NCI-H1417 (cell line): Measurements from ENCODE around the gene ARMH4.

Experiments used
- DNase-seq, 3 experiments: peaks; one replicate each; lab custom pipeline; 2025; lab: John Stamatoyannopoulos, UW

The ARMH4 gene

DNA sequence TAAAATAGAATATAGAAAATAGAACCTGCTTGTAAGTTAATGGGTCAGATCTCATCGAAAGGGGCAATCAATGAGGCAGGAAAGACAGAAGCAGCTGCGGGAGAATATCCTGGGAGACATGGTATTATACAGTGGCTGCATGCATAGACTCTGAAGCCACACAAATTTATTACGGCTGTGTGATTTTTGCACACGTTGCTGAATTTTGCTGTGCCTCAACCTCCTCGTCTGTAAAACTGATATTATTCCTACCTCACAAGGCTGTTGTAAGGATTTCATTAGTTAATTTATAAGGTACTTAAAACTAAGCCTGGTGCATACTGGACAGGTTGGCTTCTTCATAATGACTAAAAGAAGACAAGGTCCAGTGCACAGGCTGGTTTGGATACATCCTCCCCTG lies 52.3 kb downstream of the ARMH4 start:
- no peak for DNase-seq

DNA sequence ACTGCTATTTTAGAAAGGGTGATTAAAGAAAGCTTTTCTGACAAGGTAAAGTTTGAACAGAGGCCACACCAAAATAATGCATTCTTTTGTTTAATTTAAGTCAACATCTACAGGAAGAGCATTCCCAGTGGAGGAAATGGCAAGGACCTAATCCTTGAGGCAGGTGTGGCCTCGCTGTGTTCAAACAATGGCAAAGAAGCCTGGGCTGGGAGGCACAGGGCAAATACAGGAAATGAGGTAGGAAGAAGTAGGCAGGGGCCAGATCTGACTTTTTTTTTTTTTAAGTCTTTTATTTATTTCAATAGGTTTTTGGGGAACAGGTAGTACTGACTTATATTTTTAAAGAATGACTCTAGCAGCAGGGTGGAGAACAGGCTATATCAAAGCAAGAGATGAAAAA lies 53.5 kb downstream of the ARMH4 start:
- peak in 2 of 3 experiments; percentile 20 to 57 for DNase-seq

DNA sequence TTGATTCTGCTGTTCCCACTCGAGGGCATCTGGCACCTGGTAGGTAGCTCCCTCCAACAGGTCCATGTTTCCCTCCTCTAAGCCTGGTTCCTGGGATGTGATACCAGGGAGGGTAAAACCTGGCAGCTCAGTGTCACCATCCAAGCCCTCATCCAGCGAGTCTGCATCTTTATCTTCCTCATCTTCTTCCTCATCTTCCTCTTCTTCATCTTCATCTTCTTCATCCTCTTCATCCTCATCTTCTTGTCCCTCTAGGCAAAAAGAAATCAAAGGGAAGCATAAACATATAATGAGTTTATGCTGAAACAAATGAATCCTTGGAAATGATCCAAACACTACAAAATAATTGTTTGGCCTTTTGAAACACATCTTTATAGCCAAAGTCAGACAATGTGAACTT lies 55.3 kb downstream of the ARMH4 start:
- DNase-seq, result no peak

DNA sequence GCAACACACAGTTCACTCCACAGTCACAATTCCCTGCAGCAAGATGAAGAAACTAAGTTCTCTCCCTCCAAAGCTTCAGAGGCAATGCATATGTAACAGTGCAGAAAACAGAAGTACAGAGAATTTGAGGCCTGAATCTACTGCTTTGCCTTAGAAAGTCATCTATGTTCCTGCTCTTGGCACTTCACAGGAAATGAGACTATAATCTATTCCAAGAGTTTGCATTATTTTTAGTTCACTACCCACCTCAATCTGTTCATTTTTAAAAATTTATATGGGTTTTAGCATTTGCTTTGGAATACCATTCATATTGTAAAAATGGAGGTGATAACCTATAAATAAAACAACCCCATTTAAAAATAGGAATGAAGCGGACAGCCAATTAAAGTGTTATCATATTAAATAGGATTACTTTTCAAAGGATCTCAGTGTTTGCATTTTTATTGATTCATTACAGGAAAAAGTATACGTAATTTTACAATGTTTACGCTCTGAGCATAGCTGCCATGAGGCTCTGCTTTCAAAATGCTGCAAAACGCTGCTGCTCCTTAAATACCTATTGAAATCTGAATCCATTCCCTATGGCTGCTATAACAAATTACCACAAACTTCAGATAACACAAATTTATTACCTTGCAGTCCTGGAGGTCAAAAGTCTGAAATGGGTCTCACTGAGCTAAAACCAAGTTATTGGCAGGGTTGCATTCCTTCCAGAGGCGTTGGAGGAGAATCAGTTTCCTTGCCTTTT lies 60.0 kb downstream of the ARMH4 start:
- no peak for DNase-seq

DNA sequence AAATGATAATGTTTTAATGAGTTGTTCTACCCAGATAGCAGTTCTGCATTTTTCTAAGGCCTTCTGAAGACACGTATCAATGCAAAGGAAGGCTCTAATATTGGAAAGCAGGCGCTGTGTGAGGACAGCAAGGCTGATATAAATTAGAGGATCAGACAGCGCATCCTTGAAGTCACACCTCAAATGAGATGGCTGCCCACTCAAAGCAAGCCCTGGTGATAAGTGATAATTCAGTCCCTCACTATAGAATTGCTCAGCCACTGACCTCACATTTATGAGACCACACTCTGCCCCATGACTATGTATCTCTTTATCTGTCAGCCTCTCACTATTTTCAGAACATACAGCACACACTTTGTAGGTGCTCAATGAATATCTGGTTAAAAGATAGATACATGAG lies 62.4 kb downstream of the ARMH4 start:
- no peak for DNase-seq

DNA sequence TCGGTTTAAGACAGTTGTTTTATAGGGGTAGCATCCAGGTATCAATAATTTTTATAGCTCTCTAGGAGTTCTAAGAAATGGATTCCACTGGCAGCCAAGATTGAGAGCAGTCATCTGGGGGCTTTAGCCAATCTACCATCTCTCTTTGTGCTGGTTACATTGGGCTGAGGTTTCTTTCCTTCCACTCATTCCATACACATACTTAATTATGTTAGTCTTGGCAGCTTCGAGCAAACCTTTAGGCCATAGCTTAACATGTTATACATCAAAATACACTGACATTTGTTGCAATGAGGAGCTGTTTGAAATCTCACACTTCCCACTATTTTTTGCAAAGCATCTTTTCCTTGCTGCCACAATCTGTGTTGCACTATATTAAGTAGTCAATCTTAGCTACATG lies 63.1 kb downstream of the ARMH4 start:
- DNase-seq, result no peak

DNA sequence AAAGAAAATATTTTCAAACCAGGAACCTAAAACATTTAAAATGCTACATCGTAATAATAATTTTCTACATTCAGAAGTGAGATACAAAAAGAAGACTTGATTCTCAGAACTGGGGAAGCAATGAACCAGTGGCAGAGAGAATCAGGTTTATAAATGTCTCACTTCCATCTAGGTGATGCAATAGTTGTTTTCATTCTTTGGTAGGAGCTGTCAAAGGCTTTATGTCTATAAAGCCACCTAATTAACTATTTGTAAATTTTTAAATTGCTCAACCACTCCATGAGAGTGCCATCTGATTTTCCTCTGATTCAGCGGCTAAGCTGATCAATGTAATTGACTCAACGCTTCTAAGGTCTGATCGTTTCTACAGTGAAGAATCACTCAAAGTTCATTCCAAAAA lies 66.1 kb downstream of the ARMH4 start:
- no peak for DNase-seq

DNA sequence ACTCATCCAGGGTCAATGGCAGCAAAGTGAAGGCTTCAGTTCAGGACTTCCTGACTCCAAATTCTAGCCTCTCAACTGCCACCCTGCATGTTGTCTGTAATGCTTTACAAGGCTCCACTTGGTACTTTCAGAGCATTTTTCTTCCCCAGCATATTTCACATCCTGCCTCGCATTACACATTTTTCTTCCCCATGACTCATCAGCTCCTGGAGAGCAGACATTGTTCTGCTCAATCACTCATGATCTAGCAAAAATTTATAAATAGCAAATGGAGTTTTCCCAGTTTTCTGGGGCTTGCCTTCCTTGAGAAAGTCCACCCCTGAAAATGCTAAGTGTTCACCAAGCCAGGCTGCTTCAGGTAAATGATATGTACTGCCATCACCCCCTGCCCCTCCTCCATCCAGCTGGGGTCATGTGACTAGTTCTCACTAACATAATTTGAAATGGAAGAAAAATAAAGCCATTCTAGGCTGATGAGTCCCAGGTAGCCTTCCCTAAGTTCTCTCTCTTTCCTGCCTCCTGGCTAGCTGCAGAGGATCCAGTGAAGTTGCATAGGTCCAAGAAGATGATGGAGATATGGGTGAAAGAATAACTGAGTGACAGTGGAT lies 69.4 kb downstream of the ARMH4 start:
- DNase-seq, result no peak

DNA sequence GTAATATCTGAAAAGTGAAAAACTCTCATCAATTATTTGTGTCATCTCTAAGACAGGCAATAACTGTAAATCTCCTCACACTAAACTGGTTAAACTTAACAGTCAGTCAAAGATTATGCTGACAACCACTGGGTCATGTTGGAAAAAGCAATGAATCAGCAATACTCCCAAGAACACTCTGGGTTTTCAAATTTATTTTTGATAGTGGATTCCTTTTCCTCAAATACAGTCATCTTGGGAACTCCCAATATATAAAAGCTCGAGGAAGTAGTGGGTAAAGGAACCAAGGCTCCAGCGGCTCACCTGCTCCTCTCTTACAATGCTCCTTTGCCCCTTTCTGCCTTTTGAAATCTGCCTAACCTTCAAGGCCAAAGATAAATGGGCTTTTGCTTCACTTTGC lies 70.0 kb downstream of the ARMH4 start:
- DNase-seq, result no peak

DNA sequence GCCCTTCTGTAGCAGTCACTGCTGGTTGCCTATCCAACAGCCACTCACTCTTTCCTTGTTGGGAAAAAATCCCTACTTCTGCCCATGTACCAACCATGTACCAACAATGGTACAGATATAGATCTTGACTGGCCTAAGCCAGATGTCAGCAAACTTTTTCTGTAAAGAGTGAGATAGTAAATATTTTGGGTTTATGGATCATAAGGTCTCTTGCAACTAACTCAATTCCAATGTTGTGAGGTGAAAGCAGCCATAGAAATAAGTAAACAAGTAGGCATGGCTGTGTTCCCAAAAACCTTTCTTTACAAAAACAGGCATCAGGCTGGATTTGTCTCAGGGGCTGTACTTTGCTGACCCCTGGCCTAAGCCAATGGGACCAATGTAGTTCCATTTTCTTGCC lies 73.5 kb downstream of the ARMH4 start:
- no peak for DNase-seq

DNA sequence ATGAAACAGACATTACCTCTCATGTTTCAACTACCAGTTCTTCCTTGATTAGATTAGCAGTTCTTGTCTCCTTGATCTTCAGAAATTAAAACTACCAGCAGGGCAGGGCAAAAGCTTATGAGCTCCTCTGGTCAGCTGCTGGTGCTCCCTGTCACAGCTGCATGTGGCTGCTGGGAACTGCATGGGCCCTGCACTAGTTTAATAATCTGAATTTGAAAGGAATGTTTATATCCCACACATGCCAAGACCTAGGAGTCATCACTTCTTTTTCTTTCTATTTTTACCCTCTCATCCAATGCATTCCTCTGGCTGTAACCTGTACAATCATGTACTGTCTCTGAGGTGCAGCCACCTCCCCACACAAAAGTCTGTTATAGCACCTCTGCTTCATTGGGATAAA lies 73.9 kb downstream of the ARMH4 start:
- no peak for DNase-seq

DNA sequence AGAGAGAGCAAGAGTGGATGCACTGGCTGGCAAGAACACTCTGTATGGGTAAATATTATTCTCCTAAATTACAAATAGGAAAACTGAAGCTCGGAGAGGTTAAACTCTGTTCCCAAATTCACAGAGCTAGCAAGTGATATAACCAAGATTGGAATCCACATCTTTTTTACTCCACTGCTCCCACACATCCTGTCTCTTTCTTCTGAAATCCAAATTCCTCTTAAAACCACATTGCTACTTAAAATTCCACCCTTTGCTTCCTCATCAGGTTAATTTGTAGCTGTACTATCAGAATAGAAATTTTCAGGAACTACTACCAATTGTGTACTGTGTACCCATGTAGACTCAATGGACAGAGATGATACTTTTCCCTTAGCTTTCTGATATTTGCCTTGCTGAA lies 74.4 kb downstream of the ARMH4 start:
- no peak for DNase-seq

DNA sequence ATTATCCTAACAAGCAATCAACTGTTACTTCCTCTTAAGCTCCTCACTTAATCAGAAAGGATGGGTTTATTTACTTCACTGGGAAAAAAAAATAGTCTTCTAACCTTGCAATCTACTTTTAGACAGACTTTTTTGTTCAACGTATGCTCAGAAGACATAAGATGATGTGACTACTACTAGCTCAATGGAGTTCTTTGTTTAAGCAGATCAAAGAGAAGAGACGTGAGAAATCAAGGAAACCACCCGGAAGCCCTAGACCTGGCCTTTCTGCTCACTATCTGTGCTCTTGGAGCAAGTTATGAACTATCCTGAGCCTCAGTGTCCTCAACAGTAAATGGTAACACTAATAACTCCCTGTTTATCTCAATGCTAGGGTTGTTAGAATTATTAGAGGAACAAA lies 78.5 kb downstream of the ARMH4 start:
- DNase-seq, result no peak

DNA sequence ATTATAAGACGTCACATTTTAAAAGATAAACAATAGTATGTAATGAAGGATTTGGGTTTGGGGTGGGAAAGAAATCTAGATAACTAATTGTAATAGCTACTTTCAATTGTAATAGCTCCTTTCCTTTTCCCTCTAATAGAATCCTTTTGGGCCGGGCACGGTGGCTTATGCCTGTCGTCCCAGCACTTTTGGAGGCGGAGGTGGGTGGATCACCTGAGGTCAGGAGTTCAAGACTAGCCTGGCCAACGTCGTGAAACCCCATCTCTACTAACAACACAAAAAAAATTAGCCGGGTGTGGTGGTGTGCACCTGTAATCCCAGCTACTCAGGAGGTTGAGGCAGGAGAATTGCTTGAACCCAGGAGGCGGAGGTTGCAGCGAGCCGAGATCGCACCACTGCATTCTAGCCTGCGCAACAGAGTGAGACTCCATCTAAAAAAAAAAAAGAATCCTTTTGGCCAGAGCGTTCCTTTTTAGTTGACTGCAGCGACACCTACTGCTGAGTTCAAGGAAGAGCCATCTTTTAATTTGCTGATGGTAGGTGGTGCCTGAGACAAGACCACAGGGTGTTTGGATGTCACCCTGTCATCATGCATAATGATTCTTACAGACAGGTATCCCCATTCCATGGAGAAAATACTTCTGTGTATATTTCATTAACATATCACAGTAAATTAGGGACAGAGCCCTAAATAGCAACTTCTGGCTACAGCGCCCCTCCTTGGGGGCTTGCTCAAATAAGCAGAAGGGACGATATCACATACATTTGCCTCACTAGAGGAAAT lies 79.5 kb downstream of the ARMH4 start:
- peak; percentile 59 to 87 (median 78) for DNase-seq

DNA sequence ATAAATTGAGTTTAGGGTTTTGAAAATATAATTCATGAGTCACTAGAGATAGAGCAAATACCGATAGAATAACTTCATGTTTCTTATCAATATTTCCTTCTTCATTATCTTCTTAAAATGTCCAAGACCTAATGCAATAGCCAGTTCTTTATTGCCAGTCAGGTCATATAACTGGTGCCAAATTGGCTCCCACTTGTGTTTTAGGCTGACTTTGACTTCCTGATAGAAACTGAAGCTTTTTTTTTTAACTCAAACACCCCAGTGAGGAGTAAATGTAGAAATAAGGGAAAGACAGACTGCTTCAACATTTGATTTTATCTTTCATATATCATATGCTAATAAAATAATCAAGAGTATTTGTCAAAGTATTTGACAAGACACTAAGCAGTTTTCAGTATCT lies 80.7 kb downstream of the ARMH4 start:
- peak in 1 of 3 experiments; percentile 6 for DNase-seq

DNA sequence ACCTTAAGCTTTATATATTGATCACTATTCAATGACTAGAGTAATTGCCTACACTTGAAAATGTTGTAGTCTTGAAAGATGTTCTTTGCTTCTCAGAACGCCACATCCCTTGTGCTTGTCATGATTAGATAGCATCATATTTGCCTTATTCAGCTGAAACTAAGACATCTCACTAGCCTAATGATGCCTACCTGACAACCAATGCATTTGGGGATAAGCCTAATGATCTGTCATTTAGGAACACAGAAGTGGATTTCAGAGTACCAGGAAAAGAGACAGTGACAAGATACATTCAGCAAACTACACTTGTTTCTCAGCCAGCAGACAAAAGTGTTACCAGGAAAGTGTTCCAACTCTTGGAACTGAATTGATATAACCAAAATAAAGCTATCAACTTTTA lies 83.7 kb downstream of the ARMH4 start:
- no peak for DNase-seq

DNA sequence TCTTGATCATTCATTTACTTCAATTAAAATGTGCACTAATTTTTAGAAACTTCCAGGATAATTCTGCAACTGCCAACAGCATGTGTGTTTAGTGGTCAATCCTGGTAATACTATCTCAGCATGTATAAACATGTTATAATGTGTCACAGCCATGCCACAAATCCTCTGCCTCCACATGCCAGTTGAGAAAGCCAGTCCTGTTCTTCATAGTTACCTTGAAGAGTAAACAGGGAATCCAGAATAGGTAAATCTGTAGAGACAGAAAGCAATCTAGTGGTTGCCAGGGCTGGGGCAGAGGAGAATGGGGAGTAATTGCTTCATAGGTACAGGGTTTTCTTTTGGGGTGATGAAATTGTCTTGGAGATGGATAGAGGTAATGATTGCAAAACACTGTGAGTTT lies 85.9 kb downstream of the ARMH4 start:
- no peak for DNase-seq

DNA sequence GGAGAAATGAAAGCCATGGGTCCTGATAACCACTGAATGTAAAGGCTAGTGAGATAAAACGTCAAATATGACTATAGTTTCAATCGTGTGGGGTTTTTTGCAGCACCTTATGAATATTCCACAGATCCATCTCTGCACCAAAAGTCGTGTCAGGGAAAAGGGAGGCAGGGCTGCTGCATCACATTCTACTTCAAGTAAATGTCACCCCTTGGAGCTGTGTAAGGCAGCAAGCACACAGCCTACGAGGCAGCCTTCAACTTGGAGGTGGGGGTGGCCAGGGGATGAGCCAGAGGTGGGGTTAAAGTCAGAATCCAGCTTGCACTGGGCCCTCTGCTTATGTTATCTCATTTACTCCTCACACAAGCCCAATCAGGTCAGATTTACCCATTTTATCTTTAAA lies 90.4 kb downstream of the ARMH4 start:
- DNase-seq, result no peak

DNA sequence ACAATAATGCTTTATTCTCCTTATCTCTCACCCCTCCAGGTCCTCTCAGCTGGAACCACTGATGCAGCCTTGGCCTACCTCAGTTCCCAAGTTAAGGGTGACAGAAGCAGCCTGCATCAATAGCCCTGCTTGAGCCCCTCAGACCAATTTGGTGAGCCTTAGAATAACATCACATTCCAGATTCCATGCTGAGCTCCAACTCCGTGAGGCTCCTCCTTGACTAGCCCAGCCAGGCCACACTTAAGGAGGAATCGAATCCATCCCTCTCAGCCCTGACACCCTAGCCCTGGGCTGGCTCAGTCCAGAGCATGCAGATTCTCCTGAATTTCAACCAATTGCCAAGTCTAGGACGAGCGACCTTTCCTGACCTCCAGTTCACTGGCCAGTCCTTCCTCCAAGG lies 91.1 kb downstream of the ARMH4 start:
- DNase-seq, result no peak

DNA sequence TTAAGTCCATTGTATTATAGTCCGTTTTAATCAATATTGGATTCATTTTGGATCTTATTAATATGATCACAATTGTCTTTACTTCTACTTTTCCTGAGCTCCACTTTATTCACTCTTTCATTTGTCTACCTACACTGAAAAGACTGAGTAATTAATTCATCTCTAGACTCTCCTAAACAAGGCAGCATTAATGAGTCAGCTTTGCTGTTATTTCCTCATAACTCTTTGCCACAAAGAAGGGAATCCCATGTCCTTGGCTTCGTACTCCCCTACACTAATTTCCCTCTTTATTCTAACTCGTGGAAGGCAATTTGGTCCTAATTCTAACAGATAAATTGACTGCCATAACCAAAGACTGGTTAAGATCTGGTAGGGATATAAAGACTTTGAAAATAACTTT lies 91.9 kb downstream of the ARMH4 start:
- DNase-seq, result no peak

DNA sequence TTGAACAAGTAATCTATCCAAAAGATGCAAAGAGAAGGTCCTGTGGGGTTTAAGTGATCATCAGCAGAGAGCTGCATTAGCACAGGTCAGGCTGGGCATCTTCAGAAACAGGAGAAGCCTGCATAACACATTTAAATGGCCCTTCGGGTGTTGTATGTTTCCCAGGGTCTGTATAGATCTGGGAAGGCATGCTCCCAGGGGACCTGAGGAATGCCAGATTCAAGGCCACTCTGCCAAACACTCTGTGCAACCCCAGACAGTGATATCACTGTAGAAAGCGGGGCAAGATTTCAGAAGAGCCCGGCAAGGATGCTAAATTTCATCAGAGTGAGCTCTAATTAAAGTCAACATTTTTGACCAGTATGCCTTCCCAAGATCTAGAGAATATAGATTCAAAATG lies 92.9 kb downstream of the ARMH4 start:
- DNase-seq, result peak in 1 of 3 experiments; percentile 47

DNA sequence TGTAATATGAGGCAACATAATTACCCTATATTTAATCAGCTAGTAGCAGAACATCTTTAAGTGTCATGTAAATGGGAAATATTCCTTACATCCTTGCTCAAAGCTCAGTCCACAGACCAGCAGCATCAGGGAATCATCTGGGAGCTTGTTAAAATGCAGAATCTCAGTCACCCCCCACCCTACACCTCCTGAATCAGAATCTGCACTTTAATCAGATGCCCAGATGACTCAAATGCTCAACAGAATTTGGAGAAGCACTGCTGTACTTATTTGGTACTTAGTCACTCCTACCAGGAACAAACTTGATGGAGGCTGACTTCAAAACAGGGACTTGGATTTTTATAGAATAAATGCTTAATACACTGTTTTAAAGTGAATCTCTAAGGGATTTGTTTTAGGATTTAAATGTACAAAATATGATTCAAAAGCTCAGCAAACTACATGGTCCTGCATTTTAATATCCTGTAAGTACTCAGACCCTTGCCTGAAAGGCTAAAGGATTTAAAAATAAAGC lies 96.5 kb downstream of the ARMH4 start:
- DNase-seq, result no peak

DNA sequence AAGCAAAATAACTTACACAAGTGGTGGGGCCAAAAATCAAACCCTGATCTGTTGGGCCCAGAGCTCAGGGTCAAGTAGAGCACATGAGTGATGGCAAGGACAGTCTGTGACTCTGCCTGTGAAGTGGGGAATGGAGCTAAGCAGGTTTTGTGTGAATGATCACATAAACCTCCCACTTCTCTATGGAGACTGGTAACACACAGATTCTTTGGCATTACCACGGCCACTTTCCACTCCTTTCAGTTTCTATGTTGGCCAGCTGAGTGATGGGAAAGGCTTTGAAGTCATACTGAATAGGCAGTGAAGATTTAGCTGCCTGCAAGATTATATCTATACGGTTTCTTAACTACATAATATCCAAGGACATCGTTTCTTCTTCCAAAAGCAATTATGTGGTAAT lies 97.9 kb downstream of the ARMH4 start:
- no peak for DNase-seq
